Measurements from ENCODE around the gene MINDY3. TPM values are rescaled to one million over a fixed set of nuclear protein-coding genes. Genes with fewer than 3 reads are reported as not detected.

Gene MINDY3
- total RNA-seq, 1 experiment from 2014 or later, result 10.4 TPM

GRCh38 chr10:15795036-15795792 is 65.1 kb downstream of the MINDY3 start:
- intact Hi-C loops (cut with micrococcal nuclease; ENCODE audit: unreplicated experiment), result no loop called here
- Histone ChIP-seq H3K27ac (ENCODE audit: low read length) (no peak overlapping the region), H3K9me3 (ENCODE audit: control insufficient read depth, insufficient read depth, low read depth, low read length) (no peaks in the 10 kb centered on the region), H3K27me3 (ENCODE audit: control insufficient read depth, insufficient read depth, low read length) (no peaks in the 10 kb centered on the region), H3K4me3 (ENCODE audit: low read depth in 2 of 2, low read length in 2 of 2) (no peak overlapping the region), H3K36me3 (ENCODE audit: control insufficient read depth, insufficient read depth, low read length) (no peaks in the 10 kb centered on the region), H3K4me1 (ENCODE audit: control insufficient read depth, insufficient read depth, low read length) (no peaks in the 10 kb centered on the region)
- DNase-seq (ENCODE audit: low read depth, low spot score) (no peak), ATAC-seq (no peak)
- ChIA-PET CTCF (no interaction called here), POLR2A (no interaction called here)
- BruUV-seq (replicated peaks), result no TSS peak
- TF ChIP-seq TCF7L2 (IDR thresholded peaks at IDR 0.05; ENCODE audit: low read depth, low read length), result no peak
- no peak for TF ChIP-seq REST (IDR thresholded peaks at IDR 0.05; ENCODE audit: insufficient read depth in 1 of 2, low read depth in 2 of 2, low read length in 1 of 2)
- no peak for TF ChIP-seq SIN3A (IDR thresholded peaks at IDR 0.05; ENCODE audit: borderline replicate concordance, insufficient read depth, low read depth, low read length)
- no peak for TF ChIP-seq CTCF (IDR thresholded peaks at IDR 0.05)
- no peak for TF ChIP-seq POLR2AphosphoS5 (IDR thresholded peaks at IDR 0.05; ENCODE audit: low read depth, low read length)
- in situ Hi-C loops (cut with HindIII; ENCODE audit: low pct_unique_long_range_greater_than_20kb, low sequenced_read_pairs), result no loop called here

- Histone ChIP-seq H3K4me3 (ENCODE audit: low read depth in 2 of 2, low read length in 2 of 2) (no peak overlapping the region), H3K27ac (ENCODE audit: low read length) (no peak overlapping the region), H3K4me1 (ENCODE audit: control insufficient read depth, insufficient read depth, low read length) (no peaks in the 10 kb centered on the region), H3K9me3 (ENCODE audit: control insufficient read depth, insufficient read depth, low read depth, low read length) (no peaks in the 10 kb centered on the region), H3K27me3 (ENCODE audit: control insufficient read depth, insufficient read depth, low read length) (no peaks in the 10 kb centered on the region), H3K36me3 (ENCODE audit: control insufficient read depth, insufficient read depth, low read length) (no peaks in the 10 kb centered on the region)
- TF ChIP-seq SIN3A (IDR thresholded peaks at IDR 0.05; ENCODE audit: borderline replicate concordance, insufficient read depth, low read depth, low read length) (no peak), POLR2AphosphoS5 (IDR thresholded peaks at IDR 0.05; ENCODE audit: low read depth, low read length) (no peak), CTCF (IDR thresholded peaks at IDR 0.05) (no peak), TCF7L2 (IDR thresholded peaks at IDR 0.05; ENCODE audit: low read depth, low read length) (no peak), REST (IDR thresholded peaks at IDR 0.05; ENCODE audit: insufficient read depth in 1 of 2, low read depth in 2 of 2, low read length in 1 of 2) (no peak)
- in situ Hi-C loops (cut with HindIII; ENCODE audit: low pct_unique_long_range_greater_than_20kb, low sequenced_read_pairs) (no loop called here), intact Hi-C loops (cut with micrococcal nuclease; ENCODE audit: unreplicated experiment) (no loop called here)
- ATAC-seq (no peak), DNase-seq (ENCODE audit: low read depth, low spot score) (no peak)
- CTCF ChIA-PET, result no interaction called here
- POLR2A ChIA-PET, result no interaction called here
- BruUV-seq (replicated peaks), result no TSS peak
Observed at GRCh38 chr10:15794569-15794968, 65.7 kb downstream of the MINDY3 start.

All from Panc1 (cell line).